ENCODE data around the gene LCE2A.

The LCE2A gene

DNA sequence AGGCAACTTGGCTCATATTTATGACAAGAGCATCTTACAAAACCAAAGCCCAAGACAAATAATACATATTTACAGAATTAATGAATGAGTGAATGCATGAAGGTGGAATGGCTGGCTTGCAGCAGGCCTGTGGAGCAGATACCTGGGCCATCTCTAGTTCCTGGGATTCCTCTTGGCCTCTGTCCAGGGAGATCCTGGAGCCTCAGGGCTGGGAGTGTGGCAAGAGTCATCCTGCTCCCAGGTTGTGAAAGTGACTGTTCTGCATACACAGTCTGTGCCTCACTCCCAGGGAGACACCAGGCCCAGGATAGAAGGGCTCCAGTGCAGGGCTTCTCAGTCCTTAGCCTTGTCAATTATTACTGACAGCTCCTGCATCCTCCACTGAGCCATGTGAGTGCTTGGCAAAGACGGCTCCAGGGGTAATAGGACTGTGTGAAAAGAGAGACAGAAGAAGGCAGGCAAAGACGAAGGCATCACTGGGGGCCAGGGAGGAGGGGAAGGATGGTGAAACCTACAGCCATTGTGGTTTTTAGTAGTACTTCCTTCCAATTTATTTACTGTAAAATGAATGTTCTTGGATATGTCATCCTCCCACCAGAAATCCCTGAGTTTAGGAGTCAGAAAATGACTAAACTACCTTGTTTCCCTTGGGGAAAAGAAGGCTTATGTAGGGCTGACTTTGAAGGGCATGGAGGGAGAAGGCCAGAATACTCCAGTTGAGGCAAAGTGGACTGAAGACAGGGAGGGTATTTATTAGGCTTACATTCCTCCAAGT is 45.4 kb downstream of the LCE2A start:
- DNase-seq (ENCODE audit: low spot score), result no peak

- DNase-seq (ENCODE audit: low spot score), result no peak
Observed at GRCh38 chr1:152745289-152745704, 47.2 kb downstream of the LCE2A start.

GRCh38 chr1:152745765-152746444 is 47.8 kb downstream of the LCE2A start:
- no peak for DNase-seq (ENCODE audit: low spot score)

GRCh38 chr1:152747831-152748230 is 49.7 kb downstream of the LCE2A start:
- no peak for DNase-seq (ENCODE audit: low spot score)
